ENCODE data around the gene FYN.
"Not testable (repeated sequence)": the region's sequence is repeated elsewhere in the genome, so short reads cannot be mapped to it uniquely, and the experiment has no call there.

The FYN gene

GRCh38 chr6:111852725-111853124 lies 20.5 kb downstream of the FYN start:
- DNase-seq (ENCODE audit: low read depth in 2 of 2), result no peak

GRCh38 chr6:111850295-111850937 lies 22.8 kb downstream of the FYN start:
- DNase-seq (ENCODE audit: low read depth in 2 of 2), result no peak

- DNase-seq (ENCODE audit: low read depth in 2 of 2), result no peak
Measured at GRCh38 chr6:111849298-111849697, 24.0 kb downstream of the FYN start.

- DNase-seq (ENCODE audit: low read depth in 2 of 2), result no peak
Measured at GRCh38 chr6:111848262-111848812, 24.9 kb downstream of the FYN start.

- DNase-seq (ENCODE audit: low read depth in 2 of 2), result no peak
Measured at GRCh38 chr6:111846492-111847409, 26.5 kb downstream of the FYN start.

GRCh38 chr6:111846066-111846465 lies 27.2 kb downstream of the FYN start:
- no peak for DNase-seq (ENCODE audit: low read depth in 2 of 2)

GRCh38 chr6:111845441-111845871 lies 27.8 kb downstream of the FYN start:
- DNase-seq (ENCODE audit: low read depth in 2 of 2), result no peak

GRCh38 chr6:111844921-111845320 lies 28.3 kb downstream of the FYN start:
- DNase-seq (ENCODE audit: low read depth in 2 of 2), result no peak

GRCh38 chr6:111844376-111844775 lies 28.9 kb downstream of the FYN start:
- DNase-seq (ENCODE audit: low read depth in 2 of 2), result no peak

- peak; percentile 46 to 56 for DNase-seq (ENCODE audit: low read depth in 2 of 2)
Measured at GRCh38 chr6:111843347-111844147, 29.7 kb downstream of the FYN start.

GRCh38 chr6:111842891-111843290 lies 30.4 kb downstream of the FYN start:
- no peak for DNase-seq (ENCODE audit: low read depth in 2 of 2)

GRCh38 chr6:111842271-111842822 lies 30.9 kb downstream of the FYN start:
- no peak for DNase-seq (ENCODE audit: low read depth in 2 of 2)

- DNase-seq (ENCODE audit: low read depth in 2 of 2), result no peak
Measured at GRCh38 chr6:111841822-111842221, 31.4 kb downstream of the FYN start.

GRCh38 chr6:111840803-111841202 lies 32.4 kb downstream of the FYN start:
- DNase-seq (ENCODE audit: low read depth in 2 of 2), result no peak

GRCh38 chr6:111838749-111839484 lies 34.3 kb downstream of the FYN start:
- no peak for DNase-seq (ENCODE audit: low read depth in 2 of 2)

- peak in 1 of 2 donors; percentile 51 for DNase-seq (ENCODE audit: low read depth in 2 of 2)
Measured at GRCh38 chr6:111837641-111838500, 35.4 kb downstream of the FYN start.

GRCh38 chr6:111837007-111837406 lies 36.2 kb downstream of the FYN start:
- DNase-seq (ENCODE audit: low read depth in 2 of 2), result no peak

GRCh38 chr6:111835807-111836206 lies 37.4 kb downstream of the FYN start:
- no peak for DNase-seq (ENCODE audit: low read depth in 2 of 2)

GRCh38 chr6:111835398-111835797 lies 37.9 kb downstream of the FYN start:
- not testable (repeated sequence) for DNase-seq (ENCODE audit: low read depth in 2 of 2)

- DNase-seq (ENCODE audit: low read depth in 2 of 2), result no peak
Measured at GRCh38 chr6:111834356-111834755, 38.9 kb downstream of the FYN start.

Measured in stimulated activated CD4-positive, alpha-beta T cell treated with anti-CD3 and anti-CD28 coated beads, Interleukin-4, amount 100 ng/mL, for 48 hours (primary cell).